SU-DHL-6 (cell line): ENCODE data around the gene KDM4B.

Experiments used
- H2AFZ ChIP-seq: fragments of 200-600 bp; sonication (generic); 2 replicates; pipeline ENCODE4 v1.6.1; 2014; ENCODE audit warnings: low read depth, mild to moderate bottlenecking, moderate library complexity, mixed read lengths, antibody characterized with exemption, low read length; ENCODE audit not compliant: severe bottlenecking
- H3F3A ChIP-seq: fragments of 200-600 bp; shearing (Covaris generic); 2 replicates; pipeline ENCODE4 v1.6.0; 2016; ENCODE audit warnings: antibody characterized with exemption, mild to moderate bottlenecking; ENCODE audit not compliant: insufficient read depth
- H3K27ac ChIP-seq: fragments of 200-600 bp; sonication (generic); 2 replicates; pipeline ENCODE4 v1.5.1; 2016; ENCODE audit warnings: low read depth, mild to moderate bottlenecking, low read length, moderate library complexity, mixed read lengths
- H3K27me3 ChIP-seq: fragments of 200-600 bp; sonication (generic), shearing (Covaris generic); 2 replicates; pipeline ENCODE4 v1.6.0; 2014; ENCODE audit warnings: mild to moderate bottlenecking, low read length
- H3K36me3 ChIP-seq: fragments of 200-600 bp; sonication (generic); 2 replicates; pipeline ENCODE4 v1.6.1; 2014; ENCODE audit warnings: mild to moderate bottlenecking, low read length, mixed read lengths
- H3K4me2 ChIP-seq: fragments of 300-600, 200-600 bp; shearing (Covaris generic), sonication (generic); 2 replicates; pipeline ENCODE4 v1.6.0; 2014; ENCODE audit warnings: low read length, low read depth, mild to moderate bottlenecking; ENCODE audit not compliant: poor library complexity, severe bottlenecking
- H3K4me3 ChIP-seq: fragments of 200-600 bp; sonication (generic); 2 replicates; pipeline ENCODE4 v1.5.1; 2014; ENCODE audit warnings: antibody characterized with exemption, low read length, mild to moderate bottlenecking, mixed read lengths; ENCODE audit not compliant: insufficient read depth, poor library complexity, severe bottlenecking
- H3K79me2 ChIP-seq: fragments of 200-600 bp; sonication (generic); 2 replicates; pipeline ENCODE4 v1.6.1; 2014; ENCODE audit warnings: mild to moderate bottlenecking, low read length, moderate library complexity; ENCODE audit not compliant: insufficient read depth
- H3K9ac ChIP-seq: fragments of 200-600 bp; sonication (generic); 2 replicates; pipeline ENCODE4 v1.7.0; 2014; ENCODE audit warnings: mild to moderate bottlenecking, low read length
- H3K9me2 ChIP-seq: fragments of 200-600 bp; sonication (generic); replicated peaks from 2 replicates; pipeline ENCODE4 v1.6.1; 2014; ENCODE audit warnings: low read length; ENCODE audit not compliant: insufficient read depth
- H3K9me3 ChIP-seq: fragments of 200-600 bp; sonication (generic); 2 replicates; pipeline ENCODE4 v1.6.1; 2014; ENCODE audit warnings: low read length, mixed read lengths; ENCODE audit not compliant: insufficient read depth
- H4K20me1 ChIP-seq: fragments of 200-600 bp; sonication (generic); 2 replicates; pipeline ENCODE4 v1.6.1; 2014; ENCODE audit warnings: low read depth, mild to moderate bottlenecking, antibody characterized with exemption, low read length, moderate library complexity, mixed read lengths
- CTCF ChIP-seq: fragments of 200-600 bp; sonication (generic); IDR thresholded peaks from one replicate; pipeline ENCODE4 v1.5.1; 2017; ENCODE audit warnings: antibody characterized with exemption, mild to moderate bottlenecking, low read length, moderate library complexity; ENCODE audit not compliant: insufficient read depth, poor library complexity, severe bottlenecking
- EZH2phosphoT487 ChIP-seq: fragments of 200-600 bp; sonication (generic), shearing (Covaris generic); conservative IDR thresholded peaks from 2 replicates; pipeline ENCODE4 v1.6.1; 2018; ENCODE audit warnings: mild to moderate bottlenecking, antibody characterized with exemption, low read length, moderate library complexity, mixed read lengths

KDM4B gene

GRCh38 chr19:5097959-5098623 lies 129.2 kb downstream of the KDM4B start:
- no peaks in the 10 kb centered on the region for H3K27me3 ChIP-seq
- H3K9me3 ChIP-seq = peaks cover 19% of the 10 kb centered on the region
- no peak overlapping the region for H3K4me3 ChIP-seq
- H3K9ac ChIP-seq = no peak overlapping the region
- peaks cover 6% of the 10 kb centered on the region; the same call in 1 of the 2 replicates for H3K36me3 ChIP-seq
- no peaks in the 10 kb centered on the region for H3K9me2 ChIP-seq
- no peaks in the 10 kb centered on the region for H3K79me2 ChIP-seq
- no peaks in the 10 kb centered on the region for H4K20me1 ChIP-seq
- no peak overlapping the region for H3K27ac ChIP-seq
- no peak overlapping the region for H2AFZ ChIP-seq
- no peaks in the 10 kb centered on the region for H3F3A ChIP-seq
- no peak overlapping the region for H3K4me2 ChIP-seq
- no peak for TF ChIP-seq CTCF
- TF ChIP-seq EZH2phosphoT487 = no peak

DNA sequence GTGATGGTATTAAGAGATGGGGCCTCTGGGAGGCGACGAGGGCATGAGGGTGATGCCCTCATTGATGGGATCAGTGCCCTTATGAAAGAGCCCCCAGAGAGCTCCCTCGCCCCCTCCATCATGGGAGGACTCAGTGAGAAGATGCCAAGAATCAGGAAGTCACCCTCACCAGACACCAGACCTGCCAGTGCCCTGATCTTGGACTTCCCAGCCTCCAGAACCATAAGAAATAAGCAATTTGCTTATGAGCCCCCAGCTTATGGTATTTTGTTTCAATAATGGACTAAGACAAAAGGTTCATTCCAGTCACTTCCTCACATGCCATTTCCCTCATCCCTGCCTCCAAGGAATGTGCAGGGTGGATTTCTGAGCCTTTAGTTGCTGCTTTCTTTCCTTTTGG lies 129.7 kb downstream of the KDM4B start:
- H3K4me2 ChIP-seq = no peak overlapping the region

DNA sequence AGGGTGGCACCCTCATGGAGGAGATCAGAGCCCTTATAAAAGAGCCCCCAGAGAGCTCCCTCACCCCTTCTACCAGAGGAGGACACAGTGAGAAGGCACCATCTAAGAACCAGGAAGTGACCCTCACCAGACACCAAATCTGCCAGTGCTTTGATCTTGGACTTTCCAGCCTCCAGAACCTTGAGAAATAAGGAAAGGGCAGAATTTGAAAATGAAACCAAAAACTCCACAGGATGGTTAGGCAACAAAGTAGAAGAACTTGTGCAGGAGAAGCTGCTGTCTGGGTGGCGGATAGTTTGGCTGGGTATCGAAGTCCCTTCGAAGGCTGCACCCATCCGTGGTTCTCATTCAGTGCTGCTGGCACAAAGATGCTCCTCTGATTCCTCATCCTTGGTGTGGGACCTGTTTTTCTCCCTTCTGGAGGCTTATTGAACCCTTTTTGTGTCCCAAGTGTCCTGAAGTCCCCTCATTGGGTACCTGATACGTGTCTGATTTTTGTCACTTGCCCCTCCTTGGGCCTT lies 130.8 kb downstream of the KDM4B start:
- Histone ChIP-seq H2AFZ (no peak overlapping the region), H3K36me3 (peaks cover 6% of the 10 kb centered on the region; the same call in 1 of the 2 replicates), H3K79me2 (no peaks in the 10 kb centered on the region), H3K9ac (no peak overlapping the region), H3K4me2 (no peak overlapping the region), H3K9me2 (no peaks in the 10 kb centered on the region), H3K27ac (no peak overlapping the region), H3F3A (no peaks in the 10 kb centered on the region), H3K27me3 (no peaks in the 10 kb centered on the region), H3K9me3 (peaks cover 19% of the 10 kb centered on the region), H3K4me3 (no peak overlapping the region), H4K20me1 (no peaks in the 10 kb centered on the region)
- no peak for TF ChIP-seq EZH2phosphoT487
- TF ChIP-seq CTCF = no peak

More for the DNA sequence above, 129.7 kb downstream of the KDM4B start:
- Histone ChIP-seq H4K20me1 (no peaks in the 10 kb centered on the region), H3K4me3 (no peak overlapping the region), H3K36me3 (peaks cover 6% of the 10 kb centered on the region; the same call in 1 of the 2 replicates), H2AFZ (no peak overlapping the region), H3F3A (no peaks in the 10 kb centered on the region), H3K9ac (no peak overlapping the region), H3K27me3 (no peaks in the 10 kb centered on the region), H3K27ac (no peak overlapping the region), H3K9me3 (peaks cover 19% of the 10 kb centered on the region), H3K9me2 (no peaks in the 10 kb centered on the region), H3K79me2 (no peaks in the 10 kb centered on the region)
- TF ChIP-seq EZH2phosphoT487 (no peak), CTCF (no peak)
